Stomach (tissue), 4 donors: ENCODE data around the gene DAPK2.

ENCODE experiments used
- CTCF ChIP-seq, 7 experiments: fragments of 450-650 bp in 4 of 7; fragments of 200-600 bp in 3 of 7; sonication (generic) in 3 of 7; IDR thresholded peaks; one replicate each; pipeline ENCODE4 v1.5.1; 2016 to 2019; ENCODE audit warnings: antibody characterized with exemption in 7 of 7, control low read depth in 2 of 7, mild to moderate bottlenecking in 1 of 7
- EP300 ChIP-seq: sonication (generic); formaldehyde crosslinking; IDR thresholded peaks from one replicate; pipeline ENCODE4 v1.6.1; 2017; ENCODE audit warnings: antibody characterized with exemption
- POLR2A ChIP-seq, 4 donors: fragments of 450-650 bp; IDR thresholded peaks; one replicate each; pipeline ENCODE4 v1.6.1; 2016; ENCODE audit warnings: antibody characterized with exemption in 4 of 4, control low read depth in 2 of 4, mild to moderate bottlenecking in 1 of 4, moderate library complexity in 1 of 4

- no peak for TF ChIP-seq CTCF (IDR thresholded peaks at IDR 0.05)
- no peak for TF ChIP-seq EP300
- TF ChIP-seq POLR2A (IDR thresholded peaks at IDR 0.05), result no peak
Measured at GRCh38 chr15:63969652-63970421, 76.4 kb downstream of the DAPK2 start.
